Suprapubic skin (tissue), 4 donors: ENCODE measurements around the gene OR51A7. TPM values are rescaled to one million over a fixed set of nuclear protein-coding genes. Genes with fewer than 3 reads are reported as not detected.
"Not testable (repeated sequence)": the region's sequence is repeated elsewhere in the genome, so short reads cannot be mapped to it uniquely, and the experiment has no call there.

ENCODE experiments used
- DNase-seq, 2 donors: peaks; one replicate each; pipeline ENCODE4 v3.0.0-alpha.2; 2019; ENCODE audit warnings: low spot score in 2 of 2
- H3K27ac ChIP-seq: fragments of 200-600 bp; sonication (generic); one replicate; pipeline ENCODE4 v1.5.1; 2019
- H3K27me3 ChIP-seq: fragments of 200-600 bp; sonication (generic); one replicate; pipeline ENCODE4 v1.5.1; 2019
- H3K36me3 ChIP-seq: fragments of 200-600 bp; sonication (generic); one replicate; pipeline ENCODE4 v1.5.1; 2019
- H3K4me1 ChIP-seq: fragments of 200-600 bp; sonication (generic); one replicate; pipeline ENCODE4 v1.5.1; 2019
- H3K4me3 ChIP-seq: fragments of 200-600 bp; sonication (generic); one replicate; pipeline ENCODE4 v1.5.1; 2019; ENCODE audit warnings: mild to moderate bottlenecking
- H3K9me3 ChIP-seq: fragments of 200-600 bp; sonication (generic); one replicate; pipeline ENCODE4 v1.5.1; 2019
- CTCF ChIP-seq, 2 donors: fragments of 200-600 bp in 1 of 2; fragments of 450-650 bp in 1 of 2; sonication (generic) in 1 of 2; IDR thresholded peaks; one replicate each; pipeline ENCODE4 v1.5.1; 2016 to 2019; ENCODE audit warnings: antibody characterized with exemption in 2 of 2, mild to moderate bottlenecking in 1 of 2, moderate library complexity in 1 of 2
- EP300 ChIP-seq: sonication (generic); formaldehyde crosslinking; IDR thresholded peaks from one replicate; pipeline ENCODE4 v1.6.1; 2017; ENCODE audit warnings: antibody characterized with exemption
- POLR2A ChIP-seq, 2 donors: fragments of 450-650 bp; IDR thresholded peaks; one replicate each; pipeline ENCODE4 v1.6.1; 2017; ENCODE audit warnings: antibody characterized with exemption in 2 of 2, mild to moderate bottlenecking in 2 of 2, moderate library complexity in 2 of 2
- POLR2AphosphoS5 ChIP-seq, 3 donors: sonication (generic); formaldehyde crosslinking; IDR thresholded peaks; one replicate each; pipeline ENCODE4 v1.6.1; 2017; ENCODE audit warnings: antibody characterized with exemption in 3 of 3
- WGBS: methylation state at CpG from one replicate; pipeline ENCODE4 v1.1.5; 2018; 5-methylcytosine and 5-hydroxymethylcytosine counted together
- total RNA-seq, 4 donors: library from RNA; depleted of rRNA; stranded (reverse); fragments of >200 nt; gene quantifications; one replicate each; pipeline ENCODE4 v1.1.0, GENCODE V29; 2016

Gene OR51A7
- total RNA-seq, 4 donors from 2014 or later, result not detected

GRCh38 chr11:4924239-4924638 is 20.7 kb downstream of the OR51A7 start, which contains the start of gene OR51G1:
OR51G1 (minus strand) TSS chr11:4924339; CDS start chr11:4924339, 0 bp downstream.
- TF ChIP-seq CTCF (IDR thresholded peaks at IDR 0.05) (no peak), POLR2AphosphoS5 (IDR thresholded peaks at IDR 0.05) (no peak), POLR2A (IDR thresholded peaks at IDR 0.05) (no peak), EP300 (no peak)
- Histone ChIP-seq H3K9me3 (no peaks in the 10 kb centered on the region), H3K36me3 (no peaks in the 10 kb centered on the region), H3K27ac (no peak within 1 kb of the TSS), H3K4me1 (no peaks in the 10 kb centered on the region), H3K27me3 (no peaks in the 10 kb centered on the region), H3K4me3 (no peak within 1 kb of the TSS)
- WGBS, result 100% methylated on average over 1 of the region's 1 CpG
- no peak for DNase-seq

GRCh38 chr11:4926608-4927007 is 23.0 kb downstream of the OR51A7 start:
- TF ChIP-seq EP300, result no peak
- TF ChIP-seq POLR2AphosphoS5 (IDR thresholded peaks at IDR 0.05), result no peak
- no peak for TF ChIP-seq CTCF (IDR thresholded peaks at IDR 0.05)
- no peak for TF ChIP-seq POLR2A (IDR thresholded peaks at IDR 0.05)
- H3K4me3 ChIP-seq, result no peak overlapping the region
- no peak overlapping the region for H3K27ac ChIP-seq
- DNase-seq, result no peak
- H3K27me3 ChIP-seq, result no peaks in the 10 kb centered on the region
- no peaks in the 10 kb centered on the region for H3K36me3 ChIP-seq
- no peaks in the 10 kb centered on the region for H3K4me1 ChIP-seq
- no peaks in the 10 kb centered on the region for H3K9me3 ChIP-seq

GRCh38 chr11:4932751-4933150 is 29.2 kb downstream of the OR51A7 start:
- WGBS, result 87% methylated on average over 4 of the region's 4 CpGs
- no peaks in the 10 kb centered on the region for H3K4me1 ChIP-seq
- no peak overlapping the region for H3K4me3 ChIP-seq
- no peaks in the 10 kb centered on the region for H3K9me3 ChIP-seq
- no peaks in the 10 kb centered on the region for H3K36me3 ChIP-seq
- DNase-seq, result no peak
- H3K27me3 ChIP-seq, result no peaks in the 10 kb centered on the region
- TF ChIP-seq POLR2AphosphoS5 (IDR thresholded peaks at IDR 0.05), result no peak
- no peak for TF ChIP-seq CTCF (IDR thresholded peaks at IDR 0.05)
- TF ChIP-seq POLR2A (IDR thresholded peaks at IDR 0.05), result no peak
- no peak for TF ChIP-seq EP300
- H3K27ac ChIP-seq, result no peak overlapping the region

GRCh38 chr11:4936745-4937144 is 33.2 kb downstream of the OR51A7 start:
- no peaks in the 10 kb centered on the region for H3K9me3 ChIP-seq
- no peaks in the 10 kb centered on the region for H3K4me1 ChIP-seq
- no peaks in the 10 kb centered on the region for H3K27me3 ChIP-seq
- no peak overlapping the region for H3K27ac ChIP-seq
- 80% methylated on average over 3 of the region's 3 CpGs for WGBS
- TF ChIP-seq CTCF (IDR thresholded peaks at IDR 0.05) (no peak), EP300 (no peak), POLR2AphosphoS5 (IDR thresholded peaks at IDR 0.05) (no peak), POLR2A (IDR thresholded peaks at IDR 0.05) (no peak)
- H3K36me3 ChIP-seq, result no peaks in the 10 kb centered on the region
- no peak for DNase-seq
- no peak overlapping the region for H3K4me3 ChIP-seq

- Histone ChIP-seq H3K27me3 (no peaks in the 10 kb centered on the region), H3K27ac (no peak within 1 kb of the TSS), H3K4me1 (no peaks in the 10 kb centered on the region), H3K9me3 (no peaks in the 10 kb centered on the region), H3K36me3 (no peaks in the 10 kb centered on the region), H3K4me3 (no peak within 1 kb of the TSS)
- DNase-seq, result no peak
- no peak for TF ChIP-seq EP300
- TF ChIP-seq POLR2A (IDR thresholded peaks at IDR 0.05), result no peak
- no peak for TF ChIP-seq POLR2AphosphoS5 (IDR thresholded peaks at IDR 0.05)
- TF ChIP-seq CTCF (IDR thresholded peaks at IDR 0.05), result no peak
These were observed 43.9 kb downstream of the OR51A7 start, which contains the start of gene OR51A4 for GRCh38 chr11:4947505-4947904. OR51A4 (minus strand) TSS chr11:4947605; CDS start chr11:4947100, 505 bp downstream.

- not testable (repeated sequence) for H3K4me3 ChIP-seq, H3K27ac ChIP-seq, H3K36me3 ChIP-seq, H3K27me3 ChIP-seq, H3K9me3 ChIP-seq, H3K4me1 ChIP-seq, DNase-seq
- WGBS, result 64% methylated on average over 2 of the region's 2 CpGs
These were observed 52.0 kb downstream of the OR51A7 start, which contains the start of gene OR51A2 for GRCh38 chr11:4955613-4956012. OR51A2 (minus strand) TSS chr11:4955713; CDS start chr11:4955713, 0 bp downstream.
